GM18519 (cell line): ENCODE data around the gene SLC43A2.

Experiments
- ATAC-seq: cut with Tn5 transposase; IDR thresholded peaks from one replicate; pipeline ENCODE4 v1.9.1; 2021; ENCODE audit warnings: mild to moderate bottlenecking, moderate library complexity; ENCODE audit not compliant: unreplicated experiment, low FRiP score

SLC43A2 gene

DNA sequence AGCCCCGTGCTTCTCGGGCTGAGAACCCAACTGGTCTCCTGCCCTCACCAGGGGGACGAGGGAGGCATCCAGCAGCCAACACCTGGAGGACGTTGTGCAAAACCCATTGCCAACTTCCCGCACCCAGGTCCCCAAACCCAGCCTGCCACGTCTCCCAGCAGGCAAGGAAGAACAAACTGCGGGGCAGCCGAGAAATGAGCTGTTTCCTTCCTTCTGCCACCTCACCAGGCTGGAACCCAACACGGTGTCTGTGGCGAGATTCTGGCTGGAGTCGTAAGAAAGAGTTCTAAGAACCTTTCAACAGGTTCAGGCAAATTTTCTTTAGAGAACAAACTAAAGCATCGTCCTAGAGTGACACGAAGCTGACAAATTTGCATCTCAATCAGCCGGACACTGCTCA lies 3.6 kb downstream of the SLC43A2 start:
- no peak for ATAC-seq

- no peak for ATAC-seq
These were observed 4.0 kb downstream of the SLC43A2 start for GRCh38 chr17:1624650-1625049.

- ATAC-seq: no peak
These were observed 5.5 kb downstream of the SLC43A2 start for GRCh38 chr17:1623057-1623630.

DNA sequence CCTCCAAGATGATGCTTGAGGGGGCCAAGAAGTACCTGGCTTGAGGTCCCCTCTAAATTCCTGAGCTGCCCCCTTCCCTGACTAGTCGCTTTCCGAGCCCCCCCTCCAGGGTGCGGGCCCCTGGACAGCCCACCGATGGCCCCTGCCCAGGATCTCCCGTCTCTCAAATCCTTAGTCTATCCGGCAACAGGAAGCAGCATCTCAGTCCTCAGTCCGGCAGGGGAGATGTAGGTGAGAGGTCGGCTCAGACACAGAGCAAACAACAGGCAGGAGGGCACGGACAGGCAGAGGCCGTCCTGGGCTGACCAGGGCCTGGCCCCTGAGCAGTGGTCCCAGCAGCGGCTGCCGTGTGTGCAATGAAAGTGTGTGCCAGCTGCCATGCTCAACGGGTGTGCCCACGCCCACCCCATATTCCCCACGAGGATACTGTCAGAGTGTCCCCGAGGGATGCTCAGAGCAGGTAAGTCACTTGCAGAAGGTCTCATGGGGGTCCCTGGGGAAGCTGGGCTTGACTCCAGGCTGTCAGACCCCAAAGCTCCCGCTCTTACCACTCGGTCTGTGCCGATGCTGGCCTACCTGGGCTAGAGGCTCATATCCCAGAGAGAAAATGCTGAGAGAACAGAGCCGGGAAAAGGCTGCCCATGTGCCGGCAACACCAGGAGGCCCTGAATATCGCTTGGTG lies 7.2 kb downstream of the SLC43A2 start:
- ATAC-seq: no peak

GRCh38 chr17:1620486-1620885 lies 8.1 kb downstream of the SLC43A2 start:
- ATAC-seq: no peak

DNA sequence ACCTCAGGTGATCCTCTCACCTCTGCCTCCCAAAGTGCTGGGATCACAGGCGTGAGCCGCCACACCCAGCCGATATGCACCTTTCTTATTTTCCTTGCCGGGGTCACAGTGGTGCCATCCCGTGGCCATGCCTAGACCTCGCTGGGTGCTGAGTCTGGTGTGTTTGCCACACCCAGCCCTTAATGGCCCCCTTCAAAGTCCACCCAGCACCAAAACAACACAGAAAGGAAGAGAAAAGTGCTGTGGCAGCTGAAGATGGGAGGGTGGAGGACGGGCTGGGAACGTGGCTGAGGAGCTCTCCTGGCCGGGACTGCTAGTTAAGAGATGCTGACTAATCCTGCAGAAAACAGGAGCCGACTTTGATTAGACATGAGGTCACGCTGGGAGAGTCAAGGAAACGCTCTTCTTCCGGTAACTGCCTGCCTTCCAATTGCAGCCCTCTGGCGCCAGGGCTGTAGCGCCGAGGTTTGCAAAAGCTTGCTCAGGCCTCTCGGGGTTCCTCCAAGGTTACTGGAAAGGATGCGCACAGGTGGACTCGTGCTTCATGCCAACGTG lies 10.9 kb downstream of the SLC43A2 start:
- ATAC-seq: no peak

- no peak for ATAC-seq
These were observed 12.5 kb downstream of the SLC43A2 start for GRCh38 chr17:1616101-1616500.

DNA sequence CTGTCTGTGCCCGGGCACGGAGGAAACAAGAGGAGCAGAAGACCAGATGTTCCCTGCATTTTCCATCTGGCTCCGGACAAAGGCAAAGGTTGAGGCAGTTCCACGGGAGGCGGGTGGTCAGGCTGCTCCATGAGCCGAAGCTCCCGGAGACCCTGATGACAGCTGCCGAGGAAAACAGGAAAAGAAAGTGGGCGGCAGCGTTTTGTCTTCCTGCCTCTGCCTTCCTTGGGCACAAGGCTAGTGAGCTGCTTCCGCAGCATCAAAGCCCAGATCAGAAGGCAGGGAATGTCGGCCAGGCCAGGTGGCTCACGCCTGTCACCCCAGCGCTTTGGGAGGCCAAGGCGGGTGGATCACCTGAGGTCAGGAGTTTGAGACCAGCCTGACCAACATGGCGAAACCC lies 16.2 kb downstream of the SLC43A2 start:
- ATAC-seq: no peak

DNA sequence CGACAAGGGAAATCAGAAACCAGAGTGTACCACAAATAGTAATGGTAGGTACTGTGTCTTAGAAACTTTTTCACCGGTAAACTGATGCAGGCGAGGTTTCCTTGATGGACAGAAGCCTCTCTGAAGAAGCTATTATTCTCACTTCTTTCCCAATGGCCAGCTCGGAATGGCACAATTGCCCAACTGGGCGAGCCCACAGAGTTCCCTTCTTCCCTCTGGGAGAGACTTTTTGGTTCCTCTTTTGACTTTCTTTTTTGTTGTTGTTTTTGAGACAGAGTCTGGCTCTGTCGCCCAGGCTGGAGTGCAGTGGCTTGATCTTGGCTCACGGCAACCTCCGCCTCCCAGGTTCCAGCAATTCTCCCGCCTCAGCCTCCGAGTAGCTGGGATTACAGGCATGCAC lies 16.9 kb downstream of the SLC43A2 start:
- ATAC-seq: no peak

DNA sequence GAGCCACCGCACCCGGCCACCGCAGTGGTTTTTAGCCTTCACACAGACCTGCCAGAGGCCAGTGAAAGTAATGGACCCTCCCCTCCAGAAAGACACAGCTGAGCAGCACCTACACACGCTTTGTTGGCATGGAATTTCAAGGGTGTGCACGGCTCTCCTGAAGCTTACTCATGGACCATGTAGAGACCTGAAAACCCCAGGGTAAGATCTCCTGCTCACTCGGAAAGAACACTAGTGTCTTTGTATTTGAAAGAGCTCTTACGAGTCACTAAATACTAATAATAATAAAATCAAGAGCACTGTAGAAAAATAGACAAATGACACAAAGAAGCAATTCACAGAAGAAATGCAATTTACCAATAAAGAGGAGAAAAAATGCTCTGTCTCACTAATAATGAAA lies 20.0 kb downstream of the SLC43A2 start:
- no peak for ATAC-seq

DNA sequence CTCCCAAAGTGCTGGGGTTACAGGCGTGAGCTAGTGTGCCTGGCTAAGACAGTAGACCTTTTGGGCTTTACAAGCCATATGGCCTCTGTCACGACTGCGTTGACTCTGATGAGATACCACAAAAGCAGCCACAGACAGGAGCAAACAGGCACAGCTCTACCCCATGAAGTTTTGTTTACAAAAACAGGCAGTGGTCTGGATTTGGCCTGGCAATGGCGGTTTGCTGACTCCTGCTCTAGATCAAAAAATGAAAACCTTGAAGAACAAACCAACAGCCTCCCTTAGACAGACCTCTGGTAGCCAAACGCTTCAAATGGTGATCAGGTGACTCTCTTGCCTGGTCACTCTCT lies 20.7 kb downstream of the SLC43A2 start:
- no peak for ATAC-seq

DNA sequence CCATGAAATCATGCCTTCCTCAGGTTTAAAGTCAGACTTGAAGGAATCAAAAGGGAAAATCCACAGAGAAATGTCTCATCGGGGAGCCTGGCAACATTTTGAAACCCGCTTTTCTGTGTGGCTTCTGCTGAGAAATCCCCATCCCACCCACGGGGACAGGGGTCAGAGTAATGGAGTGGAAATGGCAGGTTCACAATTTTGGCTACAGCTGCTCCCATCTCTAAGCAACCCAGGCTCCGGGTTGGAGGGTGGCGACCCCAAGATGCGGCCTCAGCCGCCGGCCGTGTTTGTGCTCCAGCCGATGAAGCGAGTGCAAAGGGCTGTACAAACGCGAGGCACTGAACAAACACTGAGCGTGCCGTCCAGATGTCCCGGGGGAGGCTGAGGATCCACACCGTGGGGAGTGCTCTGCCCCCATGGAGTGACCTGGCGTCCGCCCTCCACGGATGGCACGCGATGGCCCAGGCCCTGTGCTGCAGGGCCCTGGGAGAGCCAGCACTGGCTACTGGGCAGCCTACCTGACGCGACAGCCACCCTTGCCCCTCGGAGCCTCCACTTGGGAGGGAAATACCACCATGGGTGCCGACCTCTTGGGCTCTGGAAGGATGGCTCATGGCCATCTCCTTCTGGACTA lies 22.2 kb downstream of the SLC43A2 start:
- no peak for ATAC-seq

GRCh38 chr17:1605681-1606351 lies 22.8 kb downstream of the SLC43A2 start:
- ATAC-seq: no peak

GRCh38 chr17:1604831-1605528 lies 23.7 kb downstream of the SLC43A2 start:
- no peak for ATAC-seq

DNA sequence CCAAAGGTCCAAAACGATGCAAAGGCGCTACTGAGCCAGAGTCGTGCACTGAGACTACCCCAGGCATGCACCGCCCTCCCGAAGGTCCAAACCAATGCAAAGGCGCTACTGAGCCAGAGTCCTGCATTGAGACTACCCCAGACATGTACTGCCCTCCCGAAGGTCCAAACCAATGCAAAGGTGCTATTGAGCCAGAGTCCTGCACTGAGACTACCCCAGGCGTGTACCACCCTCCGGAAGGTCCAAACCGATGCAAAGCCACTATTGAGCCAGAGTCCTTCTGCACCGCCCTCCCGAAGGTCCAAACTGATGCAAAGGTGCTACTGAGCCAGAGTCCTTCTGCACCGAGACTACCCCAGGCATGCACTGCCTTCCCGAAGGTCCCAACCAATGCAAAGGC lies 27.1 kb downstream of the SLC43A2 start:
- no peak for ATAC-seq

DNA sequence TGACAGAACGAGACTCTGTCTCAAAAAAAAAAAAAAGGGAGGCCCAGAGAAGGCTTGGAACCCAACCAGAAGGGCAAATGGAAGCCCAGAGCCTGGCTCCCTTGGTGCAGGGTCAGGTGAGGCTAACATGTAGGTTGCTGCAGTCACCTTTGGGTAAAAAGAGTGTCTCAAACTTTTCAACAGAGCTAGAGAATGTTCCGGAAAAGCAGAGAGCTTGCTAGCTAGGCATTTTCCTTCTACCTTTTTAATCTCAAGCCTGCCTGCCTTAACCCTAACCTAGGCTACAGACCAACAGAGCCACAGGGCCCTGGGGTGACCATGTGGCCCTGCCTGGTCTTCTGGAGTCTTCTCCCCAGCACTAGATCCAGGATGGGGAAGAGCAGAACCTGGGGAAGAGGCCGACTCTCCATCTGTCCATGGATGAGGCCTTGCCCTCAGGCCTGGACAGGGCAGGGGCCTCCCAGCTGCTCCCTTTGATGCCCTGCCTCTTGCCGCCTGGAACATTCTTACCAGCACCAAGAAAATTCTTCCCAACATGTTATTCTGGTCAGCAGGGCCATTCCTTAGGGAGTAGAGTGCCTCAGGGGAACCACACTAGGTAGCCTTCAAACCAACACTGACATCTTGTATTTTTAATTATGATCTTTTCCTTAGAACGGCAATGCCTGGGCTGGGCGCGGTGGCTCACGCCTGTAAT lies 30.1 kb downstream of the SLC43A2 start:
- no peak for ATAC-seq

DNA sequence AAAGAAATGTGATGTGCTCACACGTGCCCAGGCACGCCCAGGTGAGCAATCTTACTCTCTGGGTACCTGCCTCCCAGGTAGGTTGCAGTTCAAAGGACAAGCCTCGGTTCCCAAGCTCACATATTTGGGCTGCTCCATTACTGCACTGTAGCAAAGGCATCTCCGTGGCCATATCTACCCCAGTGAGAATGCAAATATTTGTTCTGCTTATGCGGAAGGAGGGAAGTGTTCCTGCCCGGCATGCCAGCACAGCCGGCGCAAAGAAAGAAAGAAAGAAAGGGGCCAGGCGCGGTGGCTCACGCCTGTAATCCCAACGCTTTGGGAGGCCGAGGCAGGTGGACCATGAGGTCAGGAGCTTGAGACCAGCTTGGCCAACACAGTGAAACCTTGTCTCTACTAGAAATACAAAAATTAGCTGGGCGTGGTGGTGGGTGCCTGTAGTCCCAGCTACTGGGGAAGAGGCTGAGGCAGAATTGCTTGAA lies 30.7 kb downstream of the SLC43A2 start:
- ATAC-seq: no peak

- ATAC-seq: no peak
These were observed 35.1 kb downstream of the SLC43A2 start for GRCh38 chr17:1593630-1593931.

DNA sequence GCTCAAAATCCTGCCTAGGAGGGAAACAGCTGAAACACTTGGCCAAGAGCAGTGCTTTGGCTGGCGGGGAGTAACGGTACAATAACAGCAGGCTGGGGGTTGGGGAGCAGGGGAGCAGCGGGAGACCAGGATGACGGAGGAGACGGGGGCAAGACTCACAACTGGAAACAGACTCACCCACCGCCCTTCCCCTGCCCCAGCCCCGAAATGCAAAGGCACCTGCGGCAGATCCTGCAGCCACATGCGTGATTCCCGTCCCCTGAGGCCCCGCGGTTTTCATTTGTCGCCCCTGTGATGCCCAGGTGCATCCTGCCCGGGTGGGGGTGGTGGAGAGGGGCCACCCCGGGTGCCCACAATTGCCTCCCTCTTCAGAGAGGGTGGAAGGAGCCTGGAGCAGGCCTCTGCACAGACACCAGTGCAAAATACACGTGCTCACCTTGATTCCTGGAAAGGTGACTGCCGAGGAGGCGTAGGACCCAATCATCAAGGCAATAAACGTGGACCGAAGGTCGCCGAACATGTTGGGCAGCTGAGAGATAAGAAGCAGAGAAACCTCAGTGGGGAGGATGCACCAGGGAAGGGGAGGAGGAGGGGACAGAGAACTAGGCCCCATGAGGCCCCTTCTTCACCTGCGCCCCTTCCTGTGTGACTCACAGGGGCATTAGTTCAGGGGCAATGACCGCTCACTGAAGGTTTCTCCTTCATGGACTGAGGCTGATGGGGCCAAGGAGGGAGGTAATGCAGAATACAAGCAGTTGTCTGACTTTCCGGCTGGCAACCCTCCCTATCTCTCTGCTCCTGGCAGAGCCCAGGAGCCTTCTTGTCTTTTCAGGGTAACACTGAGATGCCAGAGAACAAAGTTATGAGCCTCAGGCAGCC lies 35.6 kb downstream of the SLC43A2 start:
- ATAC-seq: no peak
